Osteoblast (primary cell): ENCODE results near the gene SHH. TPM values are rescaled to one million over a fixed set of nuclear protein-coding genes. Genes with fewer than 3 reads are reported as not detected.

Source experiments
- DNase-seq: peaks from one replicate; pipeline ENCODE4 v3.0.0; 2011; ENCODE audit warnings: low spot score, mixed read lengths; ENCODE audit not compliant: insufficient read length; ENCODE audit errors: missing footprints
- H2AFZ ChIP-seq: 2 replicates; pipeline ENCODE4 v1.6.0; 2011; ENCODE audit warnings: mild to moderate bottlenecking, low read length
- H3K27ac ChIP-seq: 2 replicates; pipeline ENCODE4 v1.5.1; 2011; ENCODE audit warnings: mild to moderate bottlenecking, low read depth, low read length, moderate library complexity
- H3K27me3 ChIP-seq: 2 replicates; pipeline ENCODE4 v1.6.0; 2012; ENCODE audit warnings: mild to moderate bottlenecking, control low read depth, inconsistent platforms, low read length, moderate library complexity; ENCODE audit not compliant: insufficient read depth
- H3K36me3 ChIP-seq: 2 replicates; pipeline ENCODE4 v1.5.1; 2011; ENCODE audit warnings: mild to moderate bottlenecking, low read length, control low read depth, moderate library complexity; ENCODE audit not compliant: insufficient read depth
- H3K4me1 ChIP-seq: 2 replicates; pipeline ENCODE4 v1.5.1; 2011; ENCODE audit warnings: mild to moderate bottlenecking, low read length, control low read depth, moderate library complexity; ENCODE audit not compliant: insufficient read depth
- H3K4me2 ChIP-seq: 2 replicates; pipeline ENCODE4 v1.6.0; 2011; ENCODE audit warnings: mild to moderate bottlenecking, low read length; ENCODE audit not compliant: insufficient read depth
- H3K4me3 ChIP-seq: fragments of 200-600 bp; sonication (generic); 3 replicates; pipeline ENCODE4 v1.5.1; 2012; ENCODE audit warnings: mild to moderate bottlenecking, low read length, inconsistent platforms; ENCODE audit not compliant: insufficient read depth
- H3K79me2 ChIP-seq: 2 replicates; pipeline ENCODE4 v1.6.0; 2012; ENCODE audit warnings: mild to moderate bottlenecking, low read length, control low read depth, inconsistent platforms; ENCODE audit not compliant: insufficient read depth
- H3K9me3 ChIP-seq: 2 replicates; pipeline ENCODE4 v1.5.1; 2011; ENCODE audit warnings: low read depth, low read length, control low read depth
- H4K20me1 ChIP-seq: 2 replicates; pipeline ENCODE4 v1.6.0; 2012; ENCODE audit warnings: mild to moderate bottlenecking, low read length, control low read depth; ENCODE audit not compliant: insufficient read depth
- CTCF ChIP-seq: IDR thresholded peaks from 2 replicates; pipeline ENCODE4 v1.5.1; 2011; ENCODE audit warnings: mild to moderate bottlenecking, low read depth, low read length, moderate library complexity; ENCODE audit errors: extremely low read depth
- total RNA-seq: library from RNA; depleted of rRNA; stranded (reverse); fragments of >200 nt; gene quantifications from 2 replicates; pipeline ENCODE4 v1.2.3, GENCODE V29; 2012

SHH gene
- total RNA-seq, 1 donor: not detected

GRCh38 chr7:155799514-155799913 lies 12.7 kb downstream of the SHH start:
- no peak overlapping the region for H3K27ac ChIP-seq
- no peaks in the 10 kb centered on the region for H3K9me3 ChIP-seq
- peak overlapping the region; percentile 40 for H3K4me2 ChIP-seq
- H2AFZ ChIP-seq: peak overlapping the region; percentile 62
- no peaks in the 10 kb centered on the region for H3K36me3 ChIP-seq
- no peaks in the 10 kb centered on the region for H4K20me1 ChIP-seq
- H3K79me2 ChIP-seq: no peaks in the 10 kb centered on the region
- H3K4me1 ChIP-seq: no peaks in the 10 kb centered on the region
- DNase-seq: peak; percentile 91
- peaks cover 49% of the 10 kb centered on the region for H3K27me3 ChIP-seq
- TF ChIP-seq CTCF: no peak
- H3K4me3 ChIP-seq: peak overlapping the region; percentile 22

GRCh38 chr7:155798673-155799439 lies 13.4 kb downstream of the SHH start:
- no peaks in the 10 kb centered on the region for H3K79me2 ChIP-seq
- H3K27me3 ChIP-seq: peaks cover 42% of the 10 kb centered on the region
- peak overlapping the region; percentile 22 for H3K4me3 ChIP-seq
- H4K20me1 ChIP-seq: no peaks in the 10 kb centered on the region
- no peaks in the 10 kb centered on the region for H3K9me3 ChIP-seq
- H3K4me1 ChIP-seq: no peaks in the 10 kb centered on the region
- TF ChIP-seq CTCF: no peak
- H3K27ac ChIP-seq: no peak overlapping the region
- H3K36me3 ChIP-seq: no peaks in the 10 kb centered on the region
- peak; percentile 46 for DNase-seq
- peak overlapping the region; percentile 62 for H2AFZ ChIP-seq
- peak overlapping the region; percentile 40 for H3K4me2 ChIP-seq

- no peaks in the 10 kb centered on the region for H3K4me1 ChIP-seq
- H3K4me3 ChIP-seq: no peak overlapping the region
- no peak overlapping the region for H2AFZ ChIP-seq
- no peak overlapping the region for H3K4me2 ChIP-seq
- peaks cover 31% of the 10 kb centered on the region for H3K27me3 ChIP-seq
- H4K20me1 ChIP-seq: no peaks in the 10 kb centered on the region
- no peak for TF ChIP-seq CTCF
- H3K27ac ChIP-seq: no peak overlapping the region
- peak; percentile 89 for DNase-seq
- no peaks in the 10 kb centered on the region for H3K9me3 ChIP-seq
- H3K79me2 ChIP-seq: no peaks in the 10 kb centered on the region
- H3K36me3 ChIP-seq: no peaks in the 10 kb centered on the region
These were observed 14.7 kb downstream of the SHH start for GRCh38 chr7:155797262-155798250.
